Measurements from ENCODE around the gene FRRS1.
A peak's percentile ranks its signal among the peaks of the same experiment; 100 is the strongest.

Gene FRRS1

GRCh38 chr1:99696616-99697015 lies 69.8 kb downstream of the FRRS1 start:
- Histone ChIP-seq H3K4me1 (ENCODE audit: control insufficient read depth, insufficient read depth, low read length) (no peaks in the 10 kb centered on the region), H3K4me3 (ENCODE audit: low read depth, low read length) (no peak overlapping the region), H3K27ac (ENCODE audit: extremely low read depth, low read depth, low read length) (no peak overlapping the region), H3K36me3 (ENCODE audit: control insufficient read depth in 2 of 2, insufficient read depth in 1 of 2, low read length in 2 of 2) (no peaks in the 10 kb centered on the region), H3K9me3 (ENCODE audit: control insufficient read depth, insufficient read depth, low read depth, low read length) (no peaks in the 10 kb centered on the region)
- POLR2A ChIA-PET: no interaction called here
- CTCF ChIA-PET: interaction anchor here (0.6 to 2.2 kb wide), 2 partner anchors 11 to 1189 kb away, joined by 3 to 14 read pairs; no protein-coding TSS in a partner anchor
- TF ChIP-seq, protein P1, sequence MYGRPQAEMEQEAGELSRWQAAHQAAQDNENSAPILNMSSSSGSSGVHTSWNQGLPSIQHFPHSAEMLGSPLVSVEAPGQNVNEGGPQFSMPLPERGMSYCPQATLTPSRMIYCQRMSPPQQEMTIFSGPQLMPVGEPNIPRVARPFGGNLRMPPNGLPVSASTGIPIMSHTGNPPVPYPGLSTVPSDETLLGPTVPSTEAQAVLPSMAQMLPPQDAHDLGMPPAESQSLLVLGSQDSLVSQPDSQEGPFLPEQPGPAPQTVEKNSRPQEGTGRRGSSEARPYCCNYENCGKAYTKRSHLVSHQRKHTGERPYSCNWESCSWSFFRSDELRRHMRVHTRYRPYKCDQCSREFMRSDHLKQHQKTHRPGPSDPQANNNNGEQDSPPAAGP (tag by site-specific recombination; IDR thresholded peaks at IDR 0.05): no peak
- TF ChIP-seq CTCF (tag by site-specific recombination; IDR thresholded peaks at IDR 0.05) (no peak), REST (tag by site-specific recombination; IDR thresholded peaks at IDR 0.05) (peak; percentile 70; the same call in 1 of the 2 replicates), ZNF529 (tag by site-specific recombination; IDR thresholded peaks at IDR 0.05; ENCODE audit: insufficient replicate concordance) (no peak)

DNA sequence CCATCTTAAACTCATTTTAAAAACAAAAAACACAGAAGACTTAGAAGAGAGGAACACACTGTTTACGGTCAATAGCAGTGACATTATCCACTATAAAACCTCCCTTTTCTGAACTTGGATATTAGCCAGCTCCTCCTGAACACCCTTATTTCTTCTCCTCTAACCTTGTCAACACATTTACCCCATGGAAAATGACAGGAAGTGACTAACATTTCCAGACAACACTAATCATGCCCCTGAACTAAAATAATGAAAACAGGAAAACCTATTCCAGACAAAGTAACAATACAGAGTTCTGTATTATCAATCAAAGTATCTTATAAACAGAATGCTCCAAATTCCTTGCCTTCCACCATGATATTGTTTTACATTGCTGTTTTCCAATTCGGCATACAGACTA lies 75.3 kb downstream of the FRRS1 start:
- Histone ChIP-seq H3K4me3 (ENCODE audit: low read depth, low read length) (no peak overlapping the region), H3K27ac (ENCODE audit: extremely low read depth, low read depth, low read length) (no peak overlapping the region), H3K36me3 (ENCODE audit: control insufficient read depth in 2 of 2, insufficient read depth in 1 of 2, low read length in 2 of 2) (no peaks in the 10 kb centered on the region), H3K4me1 (ENCODE audit: control insufficient read depth, insufficient read depth, low read length) (no peaks in the 10 kb centered on the region), H3K9me3 (ENCODE audit: control insufficient read depth, insufficient read depth, low read depth, low read length) (no peaks in the 10 kb centered on the region)
- ChIA-PET POLR2A (no interaction called here), CTCF (interaction anchor here (0.7 to 1.6 kb wide), 3 partner anchors 16 to 664 kb away, joined by 3 to 5 read pairs (median 3); no protein-coding TSS in a partner anchor)
- TF ChIP-seq AEBP2 (tag by site-specific recombination; IDR thresholded peaks at IDR 0.05; ENCODE audit: borderline replicate concordance) (no peak), SETDB1 (IDR thresholded peaks at IDR 0.05; ENCODE audit: insufficient read length, low read length) (no peak), TRIM28 (IDR thresholded peaks at IDR 0.05; ENCODE audit: borderline replicate concordance, low read length) (no peak), ZNF707 (tag by site-specific recombination; IDR thresholded peaks at IDR 0.05) (no peak), ZSCAN16 (tag by site-specific recombination; IDR thresholded peaks at IDR 0.05) (no peak), ZNF621 (tag by site-specific recombination; IDR thresholded peaks at IDR 0.05) (no peak), SP7 (tag by site-specific recombination; IDR thresholded peaks at IDR 0.05) (no peak), GLI4 (tag by site-specific recombination; IDR thresholded peaks at IDR 0.05) (no peak), ZNF701 (tag by site-specific recombination; IDR thresholded peaks at IDR 0.05) (no peak), HOXC10 (CRISPR knock-in tag; IDR thresholded peaks at IDR 0.05) (no peak), TSHZ1 (tag by site-specific recombination; IDR thresholded peaks at IDR 0.05; ENCODE audit: borderline replicate concordance) (no peak), ZNF654 (tag by site-specific recombination; IDR thresholded peaks at IDR 0.05; ENCODE audit: low read depth) (no peak), ZNF19 (tag by site-specific recombination; IDR thresholded peaks at IDR 0.05; ENCODE audit: low read depth) (no peak), ZNF350 (tag by site-specific recombination; IDR thresholded peaks at IDR 0.05) (no peak)
- TF ChIP-seq, protein P1 (tag by site-specific recombination; IDR thresholded peaks at IDR 0.05): no peak
- TF ChIP-seq, protein P2, sequence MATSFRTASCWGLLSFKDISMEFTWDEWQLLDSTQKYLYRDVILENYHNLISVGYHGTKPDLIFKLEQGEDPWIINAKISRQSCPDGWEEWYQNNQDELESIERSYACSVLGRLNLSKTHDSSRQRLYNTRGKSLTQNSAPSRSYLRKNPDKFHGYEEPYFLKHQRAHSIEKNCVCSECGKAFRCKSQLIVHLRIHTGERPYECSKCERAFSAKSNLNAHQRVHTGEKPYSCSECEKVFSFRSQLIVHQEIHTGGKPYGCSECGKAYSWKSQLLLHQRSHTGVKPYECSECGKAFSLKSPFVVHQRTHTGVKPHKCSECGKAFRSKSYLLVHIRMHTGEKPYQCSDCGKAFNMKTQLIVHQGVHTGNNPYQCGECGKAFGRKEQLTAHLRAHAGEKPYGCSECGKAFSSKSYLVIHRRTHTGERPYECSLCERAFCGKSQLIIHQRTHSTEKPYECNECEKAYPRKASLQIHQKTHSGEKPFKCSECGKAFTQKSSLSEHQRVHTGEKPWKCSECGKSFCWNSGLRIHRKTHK (tag by site-specific recombination; IDR thresholded peaks at IDR 0.05): no peak

Data from HEK293 (cell line).